ENCODE results near the gene MELTF. TPM values are rescaled to one million over a fixed set of nuclear protein-coding genes. Genes with fewer than 3 reads are reported as not detected.
"Not testable (repeated sequence)": the region's sequence is repeated elsewhere in the genome, so short reads cannot be mapped to it uniquely, and the experiment has no call there.

The MELTF gene
- total RNA-seq, 6 experiments from 2014 or later = 0.42 to 5.3 (median 2.0) TPM

DNA sequence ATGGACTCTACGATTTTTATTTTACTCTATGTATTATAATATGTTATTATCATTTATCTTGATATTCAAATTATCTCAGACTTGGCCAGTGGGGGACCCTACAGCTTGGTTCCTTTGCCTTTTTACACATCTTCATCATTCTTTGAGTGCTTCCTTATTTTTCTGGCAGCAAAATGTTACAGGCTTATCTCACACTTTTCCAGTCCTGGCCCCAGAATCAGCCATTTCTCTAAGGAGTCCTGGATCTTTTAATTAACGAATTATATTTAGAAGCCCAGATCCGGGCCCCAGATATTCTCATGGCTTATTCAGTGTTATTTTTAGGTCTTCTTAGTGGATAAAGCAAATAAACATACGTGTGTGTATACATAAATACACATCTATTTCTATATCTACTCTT is 32.8 kb upstream of the MELTF start:
- Histone ChIP-seq H3K36me3 (peaks cover 0 to 36% (median 24%) of the 10 kb centered on the region in 4 donors), H3K4me3 (no peak overlapping the region), H3K9me3 (no peaks in the 10 kb centered on the region), H3K4me1 (no peaks in the 10 kb centered on the region), H3K27ac (no peak overlapping the region), H3K27me3 (no peaks in the 10 kb centered on the region)
- TF ChIP-seq, protein P1, sequence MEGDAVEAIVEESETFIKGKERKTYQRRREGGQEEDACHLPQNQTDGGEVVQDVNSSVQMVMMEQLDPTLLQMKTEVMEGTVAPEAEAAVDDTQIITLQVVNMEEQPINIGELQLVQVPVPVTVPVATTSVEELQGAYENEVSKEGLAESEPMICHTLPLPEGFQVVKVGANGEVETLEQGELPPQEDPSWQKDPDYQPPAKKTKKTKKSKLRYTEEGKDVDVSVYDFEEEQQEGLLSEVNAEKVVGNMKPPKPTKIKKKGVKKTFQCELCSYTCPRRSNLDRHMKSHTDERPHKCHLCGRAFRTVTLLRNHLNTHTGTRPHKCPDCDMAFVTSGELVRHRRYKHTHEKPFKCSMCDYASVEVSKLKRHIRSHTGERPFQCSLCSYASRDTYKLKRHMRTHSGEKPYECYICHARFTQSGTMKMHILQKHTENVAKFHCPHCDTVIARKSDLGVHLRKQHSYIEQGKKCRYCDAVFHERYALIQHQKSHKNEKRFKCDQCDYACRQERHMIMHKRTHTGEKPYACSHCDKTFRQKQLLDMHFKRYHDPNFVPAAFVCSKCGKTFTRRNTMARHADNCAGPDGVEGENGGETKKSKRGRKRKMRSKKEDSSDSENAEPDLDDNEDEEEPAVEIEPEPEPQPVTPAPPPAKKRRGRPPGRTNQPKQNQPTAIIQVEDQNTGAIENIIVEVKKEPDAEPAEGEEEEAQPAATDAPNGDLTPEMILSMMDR (IDR thresholded peaks at IDR 0.05) = no peak
- no peak for TF ChIP-seq POLR2A (IDR thresholded peaks at IDR 0.05)
- intact Hi-C loops (cut with DNase I) = no loop called here
- DNase-seq (no peak), ATAC-seq (no peak)
- WGBS (ENCODE audit: insufficient coverage, low coverage, low lambda C conversion rate, missing lambda C conversion rate) = 82% methylated on average over 4 of the region's 4 CpGs

DNA sequence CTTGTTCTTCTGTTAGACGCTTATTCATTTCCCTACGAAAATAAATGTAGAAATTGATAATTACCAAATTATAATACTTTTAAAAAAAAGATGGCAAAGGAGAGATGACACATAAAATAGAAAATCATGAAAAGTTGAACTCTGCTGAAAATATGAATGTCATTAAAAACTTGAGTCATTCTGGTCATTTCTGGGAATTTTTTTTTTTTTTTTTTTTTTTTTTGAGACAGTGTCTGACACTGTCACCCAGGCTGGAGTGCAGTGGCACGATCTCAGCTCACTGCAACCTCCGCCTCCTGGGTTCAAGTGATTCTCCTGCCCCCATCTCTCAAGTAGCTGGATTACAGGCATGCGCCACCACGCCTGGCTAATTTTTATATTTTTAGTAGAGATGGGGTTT is 22.0 kb upstream of the MELTF start:
- H3K27ac ChIP-seq; DNase-seq; H3K27me3 ChIP-seq; intact Hi-C loops (cut with DNase I); H3K9me3 ChIP-seq; H3K4me1 ChIP-seq; ATAC-seq; H3K4me3 ChIP-seq: not testable (repeated sequence)
- H3K36me3 ChIP-seq = peaks cover 0 to 29% (median 10%) of the 10 kb centered on the region in 4 donors
- 95% methylated on average over 6 of the region's 6 CpGs for WGBS (ENCODE audit: insufficient coverage, low coverage, low lambda C conversion rate, missing lambda C conversion rate)

DNA sequence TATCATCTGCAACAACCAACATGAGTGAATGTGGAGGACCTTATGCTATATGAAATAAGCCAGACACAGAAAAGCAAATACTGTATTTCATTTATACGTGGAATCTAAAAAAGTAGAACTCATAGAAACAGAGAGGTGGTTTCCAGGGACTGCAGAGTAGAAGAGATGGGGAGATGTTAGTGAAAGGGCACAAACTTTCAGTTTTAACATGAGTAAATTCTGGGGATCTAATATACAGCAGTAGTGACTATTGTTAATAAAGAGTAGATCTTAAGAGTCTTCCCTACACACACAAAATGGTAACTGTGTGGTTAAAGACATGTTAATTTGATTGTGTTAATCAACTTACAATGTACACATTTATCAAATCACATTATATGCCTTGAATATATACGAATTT is 20.9 kb upstream of the MELTF start:
- Histone ChIP-seq H3K4me1 (peaks cover 0 to 5% (median 0%) of the 10 kb centered on the region in 4 donors), H3K27ac (no peak overlapping the region), H3K4me3 (no peak overlapping the region), H3K36me3 (peaks cover 0 to 21% (median 10%) of the 10 kb centered on the region in 4 donors), H3K9me3 (no peaks in the 10 kb centered on the region), H3K27me3 (no peaks in the 10 kb centered on the region)
- TF ChIP-seq, protein P1 (IDR thresholded peaks at IDR 0.05) = no peak
- no peak for TF ChIP-seq POLR2A (IDR thresholded peaks at IDR 0.05)
- 74% methylated on average over 2 of the region's 2 CpGs for WGBS (ENCODE audit: insufficient coverage, low coverage, low lambda C conversion rate, missing lambda C conversion rate)
- intact Hi-C loops (cut with DNase I) = no loop called here
- DNase-seq (no peak), ATAC-seq (no peak)

DNA sequence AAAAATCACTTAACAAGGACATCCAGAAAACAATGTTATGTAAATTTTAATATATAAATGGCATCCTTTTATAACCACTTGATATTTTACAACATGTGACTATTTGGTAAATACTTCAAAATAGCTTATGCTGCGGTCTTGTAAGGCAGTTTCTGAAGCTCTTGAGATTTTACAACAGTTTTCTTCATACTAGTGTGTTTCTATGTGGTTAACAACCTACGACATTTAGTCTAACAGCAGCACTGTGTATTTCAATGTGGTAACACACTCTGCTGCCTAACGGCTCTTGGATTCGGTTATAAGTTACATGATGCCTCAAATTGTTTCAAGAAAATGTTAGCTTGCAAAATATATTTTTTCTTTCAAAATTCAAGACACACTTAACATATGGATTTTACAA is 12.9 kb upstream of the MELTF start:
- DNase-seq (no peak), ATAC-seq (no peak)
- intact Hi-C loops (cut with DNase I) = no loop called here
- Histone ChIP-seq H3K27me3 (no peaks in the 10 kb centered on the region), H3K4me3 (no peak overlapping the region), H3K4me1 (no peaks in the 10 kb centered on the region), H3K36me3 (peaks cover 0 to 24% (median 7%) of the 10 kb centered on the region in 4 donors), H3K27ac (no peak overlapping the region), H3K9me3 (no peaks in the 10 kb centered on the region)
- WGBS (ENCODE audit: insufficient coverage, low coverage, low lambda C conversion rate, missing lambda C conversion rate) = 94% methylated on average over 4 of the region's 4 CpGs
- TF ChIP-seq POLR2A (IDR thresholded peaks at IDR 0.05) = no peak
- TF ChIP-seq, protein P1 (IDR thresholded peaks at IDR 0.05) = no peak

DNA sequence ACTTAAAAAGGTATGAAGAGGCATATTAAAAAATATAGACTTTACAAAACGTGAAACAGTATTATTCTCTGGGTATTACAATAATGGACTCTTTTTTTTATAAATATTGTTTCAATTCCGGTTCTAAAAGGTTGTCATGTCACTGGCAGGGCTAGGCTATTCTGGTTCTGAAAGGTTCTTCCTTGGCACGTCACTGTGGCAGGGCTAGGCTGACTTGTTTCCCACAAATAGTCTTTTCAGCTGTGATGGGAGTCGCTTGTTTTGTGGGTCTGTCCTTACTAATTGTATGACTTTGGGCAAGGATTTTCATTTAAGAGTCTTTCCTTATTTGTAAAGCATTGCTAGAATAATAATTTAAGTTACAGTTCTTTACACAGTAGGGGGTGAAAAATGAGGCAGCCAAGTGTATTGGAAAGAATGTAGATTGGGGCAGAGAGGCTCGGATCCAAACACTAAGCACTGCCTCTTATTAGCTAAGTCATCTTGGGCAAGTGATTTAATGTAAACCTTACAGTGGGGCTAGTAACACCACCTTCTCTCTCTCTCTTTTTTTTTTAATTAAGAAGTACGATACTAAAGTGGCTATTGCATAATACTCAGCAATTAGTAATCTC is 12.4 kb upstream of the MELTF start:
- ATAC-seq = no peak
- intact Hi-C loops (cut with DNase I) = no loop called here

More for the DNA sequence above, 12.4 kb upstream of the MELTF start:
- H3K27ac ChIP-seq = no peak overlapping the region
- no peaks in the 10 kb centered on the region for H3K4me1 ChIP-seq
- no peak for TF ChIP-seq POLR2A (IDR thresholded peaks at IDR 0.05)
- TF ChIP-seq, protein P1 (IDR thresholded peaks at IDR 0.05) = no peak
- DNase-seq = no peak
- WGBS (ENCODE audit: insufficient coverage, low coverage, low lambda C conversion rate, missing lambda C conversion rate) = 87% methylated on average over 6 of the region's 6 CpGs
- peaks cover 0 to 24% (median 7%) of the 10 kb centered on the region in 4 donors for H3K36me3 ChIP-seq
- H3K4me3 ChIP-seq = no peak overlapping the region
- H3K9me3 ChIP-seq = no peaks in the 10 kb centered on the region
- H3K27me3 ChIP-seq = no peaks in the 10 kb centered on the region

All from right lobe of liver (tissue), 6 donors.